PFSK-1 (cell line): ENCODE measurements around the gene TMPRSS11B.

Experiments
- POLR2AphosphoS5 ChIP-seq: IDR thresholded peaks from 2 replicates; pipeline ENCODE4 v1.6.1; 2012; ENCODE audit warnings: low read depth, mild to moderate bottlenecking, control low read depth, low read length, moderate library complexity
- REST ChIP-seq, 2 experiments: IDR thresholded peaks; 2 replicates each; pipeline versions ENCODE4 v1.6.1 to v1.8.0; 2011 to 2012; ENCODE audit warnings: low read depth in 2 of 2, low read length in 2 of 2, control low read depth in 1 of 2, inconsistent platforms in 1 of 2, mild to moderate bottlenecking in 1 of 2, moderate library complexity in 1 of 2; ENCODE audit not compliant: insufficient read depth in 1 of 2
- TAF1 ChIP-seq: IDR thresholded peaks from 2 replicates; pipeline ENCODE4 v1.6.1; 2012; ENCODE audit warnings: low read length, control low read depth, borderline replicate concordance; ENCODE audit not compliant: insufficient read depth

GRCh38 chr4:68256284-68256683 lies 10.8 kb upstream of the TMPRSS11B start:
- no peak for TF ChIP-seq TAF1
- no peak for TF ChIP-seq POLR2AphosphoS5
- no peak for TF ChIP-seq REST (IDR thresholded peaks at IDR 0.05; ENCODE audit: insufficient read depth in 1 of 2, low read depth in 2 of 2, low read length in 2 of 2)
